Trophoblast cell (in vitro differentiated cells and primary cell): ENCODE measurements around the gene ISLR.

Experiments
- DNase-seq, 2 donors: peaks; one replicate each; pipeline ENCODE4 v3.0.0-alpha.2; 2016
- H2AFZ ChIP-seq: 2 replicates; pipeline ENCODE4 v1.6.1; 2013; ENCODE audit warnings: low read length, moderate library complexity, mild to moderate bottlenecking; ENCODE audit not compliant: insufficient read depth, poor library complexity
- H2AK5ac ChIP-seq: 2 replicates; pipeline ENCODE4 v1.6.1; 2013; ENCODE audit warnings: mild to moderate bottlenecking, low read length
- H2BK120ac ChIP-seq: 2 replicates; pipeline ENCODE4 v1.6.1; 2013; ENCODE audit warnings: low read length, mild to moderate bottlenecking, moderate library complexity; ENCODE audit not compliant: insufficient read depth, poor library complexity
- H2BK12ac ChIP-seq: 2 replicates; pipeline ENCODE4 v1.6.1; 2013; ENCODE audit warnings: mild to moderate bottlenecking, low read length, moderate library complexity
- H2BK5ac ChIP-seq: 2 replicates; pipeline ENCODE4 v1.6.1; 2013; ENCODE audit warnings: low read length, low read depth, moderate library complexity, mild to moderate bottlenecking; ENCODE audit not compliant: poor library complexity
- H3K14ac ChIP-seq: 2 replicates; pipeline ENCODE4 v1.6.1; 2013; ENCODE audit warnings: mild to moderate bottlenecking, low read length
- H3K18ac ChIP-seq: 2 replicates; pipeline ENCODE4 v1.6.1; 2013; ENCODE audit warnings: mild to moderate bottlenecking, low read length
- H3K23ac ChIP-seq: 2 replicates; pipeline ENCODE4 v1.6.1; 2013; ENCODE audit warnings: low read length
- H3K27ac ChIP-seq: 2 replicates; pipeline ENCODE4 v1.5.1; 2013; ENCODE audit warnings: low read depth, mild to moderate bottlenecking, inconsistent platforms, low read length, moderate library complexity
- H3K27me3 ChIP-seq: 2 replicates; pipeline ENCODE4 v1.6.1; 2013; ENCODE audit warnings: inconsistent platforms, mild to moderate bottlenecking, low read length, moderate library complexity; ENCODE audit not compliant: insufficient read depth
- H3K36me3 ChIP-seq, 2 experiments: 1 replicate in 1 of 2; 2 replicates in 1 of 2; pipeline ENCODE4 v1.6.1; 2013; ENCODE audit warnings: low read length in 2 of 2, mild to moderate bottlenecking in 2 of 2, moderate library complexity in 1 of 2; ENCODE audit not compliant: insufficient read depth in 2 of 2, control insufficient read depth in 1 of 2
- H3K4ac ChIP-seq: 2 replicates; pipeline ENCODE4 v1.6.1; 2013; ENCODE audit warnings: low read depth, mild to moderate bottlenecking, low read length, moderate library complexity
- H3K4me1 ChIP-seq, 2 experiments: 1 replicate in 1 of 2; 2 replicates in 1 of 2; pipeline ENCODE4 v1.6.1; 2013; ENCODE audit warnings: low read length in 2 of 2, mild to moderate bottlenecking in 2 of 2, moderate library complexity in 1 of 2; ENCODE audit not compliant: insufficient read depth in 2 of 2, control insufficient read depth in 1 of 2
- H3K4me2 ChIP-seq: 2 replicates; pipeline ENCODE4 v1.6.1; 2013; ENCODE audit warnings: inconsistent platforms, mild to moderate bottlenecking, low read length, moderate library complexity
- H3K4me3 ChIP-seq: 2 replicates; pipeline ENCODE4 v1.5.1; 2013; ENCODE audit warnings: mild to moderate bottlenecking, low read depth, low read length, inconsistent platforms
- H3K79me1 ChIP-seq: one replicate; pipeline ENCODE4 v1.6.1; 2013; ENCODE audit warnings: low read length
- H3K79me2 ChIP-seq: 2 replicates; pipeline ENCODE4 v1.6.1; 2013; ENCODE audit warnings: low read length, mild to moderate bottlenecking; ENCODE audit not compliant: control insufficient read depth, insufficient read depth, poor library complexity
- H3K9ac ChIP-seq: 2 replicates; pipeline ENCODE4 v1.6.1; 2013; ENCODE audit warnings: mild to moderate bottlenecking, low read length
- H3K9me3 ChIP-seq: 2 replicates; pipeline ENCODE4 v1.6.1; 2013; ENCODE audit warnings: low read depth, mild to moderate bottlenecking, control low read depth, inconsistent platforms, low read length; ENCODE audit not compliant: insufficient read depth
- H4K12ac ChIP-seq: 2 replicates; pipeline ENCODE4 v1.6.1; 2013; ENCODE audit warnings: low read depth, mild to moderate bottlenecking, low read length, moderate library complexity
- H4K8ac ChIP-seq: 2 replicates; pipeline ENCODE4 v1.6.1; 2013; ENCODE audit warnings: low read depth, mild to moderate bottlenecking, low read length, moderate library complexity
- H4K91ac ChIP-seq: one replicate; pipeline ENCODE4 v1.6.1; 2013; ENCODE audit warnings: low read depth, mild to moderate bottlenecking, low read length, moderate library complexity
- WGBS: extraction: QIAGEN DNeasy Blood & Tissue Kit; methylation state at CpG from one replicate; pipeline ENCODE4 v1.1.7; 2013; ENCODE audit warnings: missing lambda C conversion rate; ENCODE audit not compliant: insufficient read length, insufficient coverage; ENCODE audit errors: extremely low coverage; 5-methylcytosine and 5-hydroxymethylcytosine counted together

ISLR gene

GRCh38 chr15:74182131-74182530 lies 8.6 kb downstream of the ISLR start:
- no peak overlapping the region for H3K27ac ChIP-seq
- no peak overlapping the region for H2BK12ac ChIP-seq
- no peak overlapping the region for H3K18ac ChIP-seq
- no peak overlapping the region for H2AFZ ChIP-seq
- H3K36me3 ChIP-seq, result no peaks in the 10 kb centered on the region
- no peak overlapping the region for H3K4me2 ChIP-seq
- no peak overlapping the region for H2BK120ac ChIP-seq
- no peak overlapping the region for H4K12ac ChIP-seq
- no peak overlapping the region for H4K8ac ChIP-seq
- no peaks in the 10 kb centered on the region for H3K4me1 ChIP-seq
- H3K9ac ChIP-seq, result no peak overlapping the region
- no peaks in the 10 kb centered on the region for H3K79me2 ChIP-seq
- DNase-seq, result no peak
- H3K4me3 ChIP-seq, result no peak overlapping the region
- H2AK5ac ChIP-seq, result no peak overlapping the region
- H3K27me3 ChIP-seq, result no peaks in the 10 kb centered on the region
- no peak overlapping the region for H3K4ac ChIP-seq
- no peak overlapping the region for H3K23ac ChIP-seq
- H4K91ac ChIP-seq, result no peak overlapping the region
- H3K14ac ChIP-seq, result no peak overlapping the region
- no CpG with 5 or more reads among the region's 8 CpGs for WGBS
- H3K9me3 ChIP-seq, result peaks cover 2% of the 10 kb centered on the region
- no peak overlapping the region for H2BK5ac ChIP-seq
- H3K79me1 ChIP-seq, result no peaks in the 10 kb centered on the region

GRCh38 chr15:74184582-74185091 lies 11.1 kb downstream of the ISLR start:
- Histone ChIP-seq H2AK5ac (no peak overlapping the region), H4K91ac (no peak overlapping the region), H4K8ac (no peak overlapping the region), H3K4me1 (no peaks in the 10 kb centered on the region), H3K4me3 (no peak overlapping the region), H3K4ac (no peak overlapping the region), H4K12ac (no peak overlapping the region), H2BK5ac (no peak overlapping the region), H2BK120ac (no peak overlapping the region), H2AFZ (no peak overlapping the region), H3K79me1 (no peaks in the 10 kb centered on the region), H3K14ac (no peak overlapping the region), H3K9ac (no peak overlapping the region), H3K36me3 (no peaks in the 10 kb centered on the region), H3K27me3 (no peaks in the 10 kb centered on the region), H2BK12ac (no peak overlapping the region), H3K27ac (no peak overlapping the region), H3K9me3 (peaks cover 2% of the 10 kb centered on the region), H3K4me2 (no peak overlapping the region), H3K79me2 (no peaks in the 10 kb centered on the region), H3K23ac (no peak overlapping the region), H3K18ac (no peak overlapping the region)
- WGBS, result no CpG with 5 or more reads among the region's 12 CpGs
- no peak for DNase-seq

GRCh38 chr15:74185710-74186348 lies 12.3 kb downstream of the ISLR start:
- Histone ChIP-seq H3K79me2 (no peaks in the 10 kb centered on the region), H3K4ac (no peak overlapping the region), H4K8ac (no peak overlapping the region), H3K9me3 (peaks cover under 1% of the 10 kb centered on the region), H3K4me1 (peaks cover 0 to under 1% of the 10 kb centered on the region in 2 experiments), H4K12ac (no peak overlapping the region), H4K91ac (no peak overlapping the region), H2BK120ac (no peak overlapping the region), H3K23ac (no peak overlapping the region), H3K9ac (no peak overlapping the region), H3K4me2 (no peak overlapping the region), H3K4me3 (no peak overlapping the region), H2AK5ac (no peak overlapping the region), H2AFZ (no peak overlapping the region), H2BK5ac (no peak overlapping the region), H3K27ac (no peak overlapping the region), H3K79me1 (no peaks in the 10 kb centered on the region), H3K14ac (no peak overlapping the region), H3K18ac (no peak overlapping the region), H3K27me3 (no peaks in the 10 kb centered on the region), H2BK12ac (no peak overlapping the region), H3K36me3 (no peaks in the 10 kb centered on the region)
- WGBS, result no CpG with 5 or more reads among the region's 8 CpGs
- peak in 1 of 2 donors; percentile 14 for DNase-seq

DNA sequence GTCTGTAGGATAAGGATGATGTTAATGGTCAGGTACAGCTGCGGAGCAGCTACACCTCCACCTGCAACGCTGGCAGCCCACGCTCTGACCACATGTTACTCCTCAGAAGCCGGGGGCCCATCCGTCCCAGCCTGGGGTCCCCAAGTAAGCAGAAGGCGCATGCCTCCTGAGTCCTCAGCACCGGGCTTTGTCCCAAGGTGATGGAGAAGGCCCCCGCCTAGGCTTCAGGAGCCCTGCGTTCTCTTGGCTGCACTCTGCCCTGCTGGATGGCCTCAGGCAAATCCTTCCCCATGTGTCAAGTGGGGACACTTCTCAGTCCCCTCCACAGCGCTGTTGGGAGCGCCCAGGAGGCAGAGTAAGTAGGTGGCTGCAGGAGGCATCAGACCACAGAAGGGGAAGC lies 14.7 kb downstream of the ISLR start:
- H3K79me2 ChIP-seq, result no peaks in the 10 kb centered on the region
- peaks cover 8 to 9% of the 10 kb centered on the region in 2 experiments for H3K4me1 ChIP-seq
- H3K27ac ChIP-seq, result no peak overlapping the region
- no peak overlapping the region for H3K4me3 ChIP-seq
- peaks cover 3% of the 10 kb centered on the region for H3K9me3 ChIP-seq
- H3K4me2 ChIP-seq, result no peak overlapping the region
- DNase-seq, result no peak
- no peak overlapping the region for H3K18ac ChIP-seq
- no peak overlapping the region for H3K9ac ChIP-seq
- H2AFZ ChIP-seq, result no peak overlapping the region
- no peak overlapping the region for H4K12ac ChIP-seq
- H2AK5ac ChIP-seq, result no peak overlapping the region
- no peak overlapping the region for H2BK5ac ChIP-seq
- no CpG with 5 or more reads among the region's 11 CpGs for WGBS
- no peak overlapping the region for H3K23ac ChIP-seq
- no peaks in the 10 kb centered on the region for H3K27me3 ChIP-seq
- no peak overlapping the region for H2BK120ac ChIP-seq
- no peak overlapping the region for H4K8ac ChIP-seq
- H2BK12ac ChIP-seq, result no peak overlapping the region
- no peaks in the 10 kb centered on the region for H3K36me3 ChIP-seq
- no peak overlapping the region for H3K4ac ChIP-seq
- H3K79me1 ChIP-seq, result peaks cover 4% of the 10 kb centered on the region
- no peak overlapping the region for H4K91ac ChIP-seq
- H3K14ac ChIP-seq, result no peak overlapping the region
